IMR-90 (cell line): Measurements from ENCODE around the gene CAMK2N1. TPM values are rescaled to one million over a fixed set of nuclear protein-coding genes. Genes with fewer than 3 reads are reported as not detected.

Experiments
- ATAC-seq: fragments of 200-7000 bp; cut with Tn5 transposase; 2 replicates; pipeline ENCODE4 v1.9.1; 2020; ENCODE audit warnings: low read depth, mild to moderate bottlenecking, moderate library complexity
- BruUV-seq: library from RNA; stranded (reverse); fragments of 400-500 nt; replicated peaks from 2 replicates; lab custom pipeline; 2021; lab: Mats Ljungman, UMichigan
- CTCF ChIA-PET: fragments of 300-600 bp; formaldehyde crosslinking; extraction: SDS; loops from one replicate; lab custom pipeline; 2021; ENCODE audit warnings: antibody characterized with exemption; lab: Yijun Ruan, JAX
- POLR2A ChIA-PET: fragments of 300-600 bp; sonication (Branson Sonifier 250); formaldehyde crosslinking; loops from one replicate; lab custom pipeline; 2022; ENCODE audit warnings: antibody characterized with exemption; ENCODE audit not compliant: unreplicated experiment; lab: Charles Lee
- DNase-seq: peaks from one replicate; pipeline ENCODE4 v3.0.0; 2013
- H2AFZ ChIP-seq: replicated peaks from 2 replicates; pipeline ENCODE3; 2013; ENCODE audit warnings: low read length, mild to moderate bottlenecking; ENCODE audit not compliant: poor library complexity
- H2AK5ac ChIP-seq: 2 replicates; pipeline ENCODE4 v1.6.1; 2013; ENCODE audit warnings: low read depth, low read length, inconsistent platforms
- H2AK9ac ChIP-seq: replicated peaks from 2 replicates; pipeline ENCODE3; 2013; ENCODE audit warnings: mild to moderate bottlenecking, low read depth, low read length, moderate library complexity; ENCODE audit not compliant: poor library complexity
- H2BK120ac ChIP-seq: 2 replicates; pipeline ENCODE4 v1.6.1; 2013; ENCODE audit warnings: low read depth, low read length, inconsistent platforms
- H2BK15ac ChIP-seq: 3 replicates; pipeline ENCODE4 v1.6.1; 2013; ENCODE audit warnings: low read depth, low read length, inconsistent platforms
- H2BK20ac ChIP-seq: 2 replicates; pipeline ENCODE4 v1.6.1; 2013; ENCODE audit warnings: low read depth, mild to moderate bottlenecking, inconsistent platforms, low read length, moderate library complexity
- H2BK5ac ChIP-seq: 2 replicates; pipeline ENCODE4 v1.6.1; 2013; ENCODE audit warnings: mild to moderate bottlenecking, low read depth, low read length, inconsistent platforms; ENCODE audit not compliant: poor library complexity, severe bottlenecking
- H3K14ac ChIP-seq: replicated peaks from 2 replicates; pipeline ENCODE4 v1.6.1; 2013; ENCODE audit warnings: low read depth, low read length, inconsistent platforms
- H3K18ac ChIP-seq: 2 replicates; pipeline ENCODE4 v1.6.1; 2013; ENCODE audit warnings: low read depth, low read length, control low read depth
- H3K23ac ChIP-seq: 2 replicates; pipeline ENCODE4 v1.6.1; 2013; ENCODE audit warnings: low read depth, low read length, inconsistent platforms
- H3K27ac ChIP-seq: 2 replicates; pipeline ENCODE4 v1.5.1; 2013; ENCODE audit warnings: mild to moderate bottlenecking, control low read depth, low read length; ENCODE audit not compliant: insufficient read depth
- H3K27me3 ChIP-seq: 2 replicates; pipeline ENCODE4 v1.6.1; 2013; ENCODE audit warnings: low read length; ENCODE audit not compliant: control insufficient read depth, insufficient read depth
- H3K36me3 ChIP-seq: 2 replicates; pipeline ENCODE4 v1.6.1; 2013; ENCODE audit warnings: low read length, mixed read lengths; ENCODE audit not compliant: control insufficient read depth, insufficient read depth
- H3K4ac ChIP-seq: 2 replicates; pipeline ENCODE4 v1.6.1; 2013; ENCODE audit warnings: low read depth, low read length, inconsistent platforms
- H3K4me1 ChIP-seq: 2 replicates; pipeline ENCODE4 v1.6.1; 2013; ENCODE audit warnings: low read length, mixed read lengths; ENCODE audit not compliant: control insufficient read depth, insufficient read depth
- H3K4me2 ChIP-seq: 2 replicates; pipeline ENCODE4 v1.6.1; 2013; ENCODE audit warnings: low read depth, mild to moderate bottlenecking, control low read depth, low read length, moderate library complexity
- H3K4me3 ChIP-seq: 2 replicates; pipeline ENCODE4 v1.5.1; 2013; ENCODE audit warnings: low read depth, mild to moderate bottlenecking, control low read depth, low read length, moderate library complexity; ENCODE audit not compliant: insufficient read depth
- H3K56ac ChIP-seq: 2 replicates; pipeline ENCODE4 v1.6.1; 2013; ENCODE audit warnings: low read length, inconsistent platforms; ENCODE audit not compliant: insufficient read depth; ENCODE audit errors: extremely low read depth
- H3K79me1 ChIP-seq, 2 experiments: 2 replicates each; pipeline ENCODE4 v1.6.1; 2013; ENCODE audit warnings: low read length in 2 of 2, inconsistent platforms in 1 of 2, low read depth in 1 of 2
- H3K9ac ChIP-seq: 2 replicates; pipeline ENCODE4 v1.6.1; 2013; ENCODE audit warnings: low read depth, low read length, control low read depth
- H3K9me1 ChIP-seq: 2 replicates; pipeline ENCODE4 v1.6.1; 2013; ENCODE audit warnings: low read length, inconsistent platforms; ENCODE audit not compliant: insufficient read depth
- H3K9me3 ChIP-seq: 2 replicates; pipeline ENCODE4 v1.6.1; 2013; ENCODE audit warnings: low read length; ENCODE audit not compliant: control insufficient read depth, insufficient read depth
- H4K20me1 ChIP-seq: 2 replicates; pipeline ENCODE4 v1.6.1; 2013; ENCODE audit warnings: low read length, inconsistent platforms; ENCODE audit not compliant: insufficient read depth
- H4K5ac ChIP-seq: 2 replicates; pipeline ENCODE4 v1.6.1; 2013; ENCODE audit warnings: mild to moderate bottlenecking, low read depth, low read length, control low read depth
- H4K8ac ChIP-seq, 2 experiments: 2 replicates each; pipeline ENCODE4 v1.6.1; 2013; ENCODE audit warnings: low read depth in 2 of 2, low read length in 2 of 2, control low read depth in 1 of 2, inconsistent platforms in 1 of 2
- H4K91ac ChIP-seq: 2 replicates; pipeline ENCODE4 v1.6.1; 2013; ENCODE audit warnings: low read depth, low read length, inconsistent platforms; ENCODE audit not compliant: insufficient read depth
- FOS ChIP-seq: fragments of 150-350 bp; IDR thresholded peaks from 2 replicates; pipeline ENCODE4 v1.6.1; 2016; ENCODE audit warnings: low read depth, low read length
- RAD21 ChIP-seq: IDR thresholded peaks from 2 replicates; pipeline ENCODE4 v1.6.1; 2012; ENCODE audit warnings: low read length, improper control_type of control experiment
- WGBS, 2 experiments: methylation state at CpG; one replicate each; pipeline versions ENCODE4 v1.1.5 to v1.1.7; 2013; ENCODE audit warnings: missing lambda C conversion rate in 2 of 2; ENCODE audit not compliant: insufficient read length in 1 of 2; ENCODE audit errors: extremely low coverage in 2 of 2; 5-methylcytosine and 5-hydroxymethylcytosine counted together
- dilution Hi-C: fragments of 300-500 bp; cut with HindIII; formaldehyde crosslinking; loops from one replicate; pipeline ENCODE4 v1.14.3; 2018; ENCODE audit warnings: low sequenced_read_pairs; ENCODE audit not compliant: unreplicated experiment
- in situ Hi-C: fragments of 300-500 bp; cut with MboI; formaldehyde crosslinking; loops from 3 replicates; pipeline ENCODE4 v1.14.3; 2019; ENCODE audit warnings: low sequenced_read_pairs, inconsistent platforms, mixed read lengths
- intact Hi-C: fragments of 100-400 bp; cut with micrococcal nuclease; formaldehyde crosslinking; loops from 2 replicates; pipeline ENCODE4 v1.10.0; 2022
- polyA plus RNA-seq, 3 experiments: library from polyadenylated mRNA; depleted of rRNA; stranded (reverse); fragments of >200 nt; gene quantifications; 2 replicates each; pipeline ENCODE4 v1.2.3, GENCODE V29; 2012; ENCODE audit warnings: low replicate concordance in 1 of 3
- total RNA-seq: library from RNA; depleted of rRNA; stranded (reverse); fragments of >200 nt; gene quantifications from 2 replicates; pipeline ENCODE4 v1.2.3, GENCODE V29; 2012

Gene CAMK2N1
- total and polyA plus RNA-seq, 2 of the 4 experiments (the other 2 are of a cell fraction), result 10.2 to 44.4 TPM

- in situ Hi-C loops, result no loop called here
- CTCF ChIA-PET, result no interaction called here
- no peak overlapping the region for H2BK5ac ChIP-seq
These were observed 22.5 kb downstream of the CAMK2N1 start for GRCh38 chr1:20463502-20463901.

More at GRCh38 chr1:20463502-20463901, 22.5 kb downstream of the CAMK2N1 start:
- no peak overlapping the region for H3K18ac ChIP-seq
- H3K9ac ChIP-seq, result no peak overlapping the region
- POLR2A ChIA-PET, result no interaction called here
- H3K79me1 ChIP-seq, result no peaks in the 10 kb centered on the region
- H2AK9ac ChIP-seq, result no peak overlapping the region
- no peak overlapping the region for H3K4ac ChIP-seq
- no TSS peak for BruUV-seq
- ATAC-seq (no peak), DNase-seq (no peak)
- no peak overlapping the region for H3K14ac ChIP-seq
- no peaks in the 10 kb centered on the region for H4K20me1 ChIP-seq
- peaks cover 68% of the 10 kb centered on the region for H3K27me3 ChIP-seq
- no peak overlapping the region for H3K27ac ChIP-seq
- H2BK120ac ChIP-seq, result no peak overlapping the region
- H2AFZ ChIP-seq, result no peak overlapping the region
- no peak for TF ChIP-seq FOS
- no peak for TF ChIP-seq RAD21
- H3K4me1 ChIP-seq, result no peaks in the 10 kb centered on the region
- H2BK20ac ChIP-seq, result no peak overlapping the region
- dilution Hi-C loops (no loop called here), intact Hi-C loops (no loop called here)
- H3K4me2 ChIP-seq, result no peak overlapping the region
- no peaks in the 10 kb centered on the region; the same call in none of the 2 replicates for H3K9me3 ChIP-seq
- H2AK5ac ChIP-seq, result no peak overlapping the region
- no peaks in the 10 kb centered on the region for H3K9me1 ChIP-seq
- H3K23ac ChIP-seq, result no peak overlapping the region
- H3K36me3 ChIP-seq, result no peaks in the 10 kb centered on the region
- H4K5ac ChIP-seq, result no peak overlapping the region
- H4K8ac ChIP-seq, result no peak overlapping the region
- WGBS, 2 experiments, result no CpG with 5 or more reads among the region's 1 CpG
- H4K91ac ChIP-seq, result no peak overlapping the region
- no peak overlapping the region for H2BK15ac ChIP-seq
- no peak overlapping the region for H3K4me3 ChIP-seq
- H3K56ac ChIP-seq, result no peak overlapping the region
